ENCODE measurements around the gene CTNNBL1.

DNA sequence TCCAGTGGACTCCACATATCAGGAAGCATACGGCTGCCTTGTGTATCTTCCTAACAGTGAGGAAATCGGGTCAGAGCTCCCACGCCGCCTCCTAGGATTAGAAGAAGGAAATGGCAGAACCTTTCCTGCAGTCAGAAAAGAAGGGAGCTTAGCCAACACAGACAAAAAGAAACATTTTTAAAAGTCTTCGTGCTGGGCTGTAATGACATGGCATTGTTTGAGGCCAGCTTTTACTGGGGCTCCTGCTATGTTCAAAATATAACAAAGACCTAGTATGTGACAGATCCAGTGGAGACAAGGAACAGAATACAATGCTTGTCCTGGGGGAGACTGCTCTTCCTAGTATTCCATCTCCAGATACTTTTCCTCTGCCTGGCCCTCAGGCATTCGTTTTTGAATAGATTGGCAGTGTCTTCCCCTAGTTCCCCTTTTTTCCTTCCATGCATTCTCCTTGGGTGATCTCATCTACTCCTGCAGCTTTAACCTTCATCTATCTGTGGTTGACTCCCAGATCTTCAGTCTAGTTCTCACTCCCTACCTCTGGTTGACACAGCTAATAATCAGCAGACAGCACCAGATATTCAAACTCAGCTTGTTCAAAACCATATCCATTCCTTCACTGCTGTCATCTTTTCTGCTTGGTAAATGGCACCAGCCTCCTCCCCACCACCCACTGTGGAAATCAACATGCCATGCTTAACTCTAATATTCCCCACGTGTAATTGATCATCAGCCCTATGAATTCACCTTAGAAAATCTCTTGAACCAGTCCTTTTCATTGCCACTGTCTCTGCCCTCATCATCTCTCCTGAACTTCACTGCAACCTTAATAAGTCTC, 114.6 kb downstream of the CTNNBL1 start:
- TF ChIP-seq CTCF (IDR thresholded peaks at IDR 0.05) (no peak), POLR2AphosphoS5 (IDR thresholded peaks at IDR 0.05; ENCODE audit: low read depth, low read length) (no peak)

All from Panc1 (cell line).